Activated T-cell treated with anti-CD3 and anti-CD28 coated beads for 24 hours (primary cell): Measurements from ENCODE around the gene OLFML1.

ENCODE experiments used
- DNase-seq: peaks from one replicate; pipeline ENCODE4 v3.0.0-alpha.2; 2020; ENCODE audit warnings: low read depth

The OLFML1 gene

DNA sequence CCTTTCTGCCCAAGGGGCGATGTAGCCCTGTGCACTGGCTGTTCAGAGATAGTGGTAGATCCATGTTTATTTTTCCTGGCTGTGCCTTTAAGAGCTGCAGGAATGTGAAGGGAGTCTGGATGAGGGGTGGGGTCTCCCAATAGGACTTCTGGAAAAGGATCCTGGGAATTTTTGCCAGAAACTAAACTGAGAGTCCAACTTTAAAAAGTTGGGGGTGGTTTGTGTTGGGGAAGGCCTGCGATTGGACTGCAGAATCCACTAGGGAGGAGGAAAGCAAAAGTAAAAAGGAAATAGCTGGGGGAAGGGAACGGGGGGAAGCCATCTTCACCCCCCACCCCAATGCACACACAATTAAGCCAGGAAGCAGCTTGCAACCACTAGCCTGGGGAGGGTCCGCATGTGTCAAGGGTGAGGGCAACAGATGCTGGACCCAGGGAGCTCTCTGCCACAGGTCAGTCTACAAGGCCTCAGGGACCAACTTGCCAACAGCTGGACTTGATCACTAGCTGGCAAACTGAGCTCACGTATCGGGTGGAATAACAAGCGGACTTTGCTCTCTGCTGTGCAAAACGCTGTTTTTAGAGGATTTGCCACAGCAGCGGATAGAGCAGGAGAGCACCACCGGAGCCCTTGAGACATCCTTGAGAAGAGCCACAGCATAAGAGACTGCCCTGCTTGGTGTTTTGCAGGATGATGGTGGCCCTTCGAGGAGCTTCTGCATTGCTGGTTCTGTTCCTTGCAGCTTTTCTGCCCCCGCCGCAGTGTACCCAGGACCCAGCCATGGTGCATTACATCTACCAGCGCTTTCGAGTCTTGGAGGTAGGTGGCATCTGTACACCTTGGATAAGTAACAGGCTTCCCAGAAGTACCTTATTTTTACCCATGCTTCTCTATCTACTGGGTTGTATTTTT lies at the start of gene OLFML1:
Gene OLFML1 (plus strand): TSS at position 321 of the 912 bp plus-strand sequence. CDS start 370 bp downstream, at position 691.
- DNase-seq = no peak

DNA sequence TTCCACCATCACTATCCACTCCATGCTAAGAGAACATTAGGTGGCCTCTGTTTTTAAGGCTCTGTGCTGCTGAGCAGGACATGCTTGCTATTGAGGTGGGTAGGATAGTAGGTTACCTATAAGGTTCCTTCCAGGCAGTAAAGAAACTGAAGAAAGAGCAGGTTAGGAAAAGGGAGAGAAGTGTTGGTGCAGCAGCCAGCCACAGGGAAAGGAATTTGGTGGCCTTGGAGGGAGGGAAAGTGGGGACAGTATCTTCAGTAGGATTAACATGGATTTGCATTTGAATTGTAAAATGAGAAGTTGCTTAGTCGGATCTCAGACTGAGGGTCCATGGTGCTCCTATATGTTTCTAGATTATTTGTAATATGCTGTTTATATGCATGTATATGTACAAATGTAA lies 49.2 kb upstream of the OLFML1 start:
- DNase-seq = no peak

DNA sequence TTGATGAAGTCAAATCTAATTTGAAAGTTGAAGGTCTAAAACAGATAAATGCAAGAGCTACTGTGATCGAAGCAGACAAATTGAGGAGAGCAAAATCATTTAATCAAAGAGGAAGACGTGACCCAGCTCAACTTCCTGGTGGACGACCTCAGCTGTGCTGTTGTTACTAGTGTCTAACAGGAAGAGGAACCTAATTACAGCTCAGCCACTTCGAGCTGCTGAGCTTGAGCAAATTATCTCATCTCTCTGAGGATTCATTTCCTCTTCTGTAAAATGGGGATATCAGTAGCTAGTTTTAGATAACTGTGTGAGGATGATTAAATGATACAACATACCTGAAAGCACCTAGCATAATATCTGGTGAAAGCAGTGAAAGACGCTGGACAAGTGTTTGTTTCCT lies 48.6 kb upstream of the OLFML1 start:
- DNase-seq = no peak

DNA sequence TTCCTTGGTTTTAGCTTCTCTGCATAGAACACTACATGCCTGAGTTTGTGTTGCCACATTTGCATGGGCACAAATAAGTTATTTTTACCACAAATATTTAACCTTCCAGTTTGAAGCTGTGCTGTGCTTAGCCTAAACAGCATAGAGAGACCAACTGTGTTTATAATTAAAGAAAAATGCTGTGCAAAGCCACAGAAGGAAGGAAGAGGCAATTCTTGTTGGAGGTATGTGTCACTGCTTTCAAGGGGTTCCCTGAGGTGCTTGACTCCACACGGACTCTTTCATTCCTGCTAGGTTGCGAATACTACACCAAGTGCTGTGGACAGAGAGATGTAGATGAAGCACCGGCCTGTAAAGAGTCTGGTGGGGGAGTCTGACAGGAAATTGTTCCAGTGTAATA lies 47.6 kb upstream of the OLFML1 start:
- no peak for DNase-seq

DNA sequence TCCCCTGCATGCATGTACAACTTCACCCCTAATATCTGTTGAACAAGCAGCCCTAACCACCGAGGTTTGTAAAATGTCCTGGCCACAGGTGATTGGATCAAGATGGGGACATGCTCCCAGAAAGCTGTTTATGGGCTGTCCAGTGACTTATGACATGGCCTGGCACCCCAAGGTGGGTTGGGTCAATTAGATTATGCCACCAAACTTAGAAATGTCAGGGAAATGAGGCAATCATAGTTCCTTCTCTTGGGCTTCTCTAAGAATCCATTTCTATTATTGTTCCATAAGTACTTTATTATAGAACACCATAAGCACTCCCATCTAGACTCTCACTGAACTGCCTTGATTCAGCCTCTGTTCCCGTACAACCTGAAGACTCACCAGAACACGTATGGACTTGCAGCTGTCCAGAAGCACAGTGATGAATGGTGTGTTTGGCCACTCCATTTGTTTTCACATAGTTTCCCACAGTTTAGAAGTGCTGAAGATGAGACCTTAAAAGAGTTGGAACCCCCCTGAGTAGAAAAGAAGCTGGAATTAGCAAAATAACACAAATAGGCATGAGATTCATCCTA lies 45.5 kb upstream of the OLFML1 start:
- no peak for DNase-seq

DNA sequence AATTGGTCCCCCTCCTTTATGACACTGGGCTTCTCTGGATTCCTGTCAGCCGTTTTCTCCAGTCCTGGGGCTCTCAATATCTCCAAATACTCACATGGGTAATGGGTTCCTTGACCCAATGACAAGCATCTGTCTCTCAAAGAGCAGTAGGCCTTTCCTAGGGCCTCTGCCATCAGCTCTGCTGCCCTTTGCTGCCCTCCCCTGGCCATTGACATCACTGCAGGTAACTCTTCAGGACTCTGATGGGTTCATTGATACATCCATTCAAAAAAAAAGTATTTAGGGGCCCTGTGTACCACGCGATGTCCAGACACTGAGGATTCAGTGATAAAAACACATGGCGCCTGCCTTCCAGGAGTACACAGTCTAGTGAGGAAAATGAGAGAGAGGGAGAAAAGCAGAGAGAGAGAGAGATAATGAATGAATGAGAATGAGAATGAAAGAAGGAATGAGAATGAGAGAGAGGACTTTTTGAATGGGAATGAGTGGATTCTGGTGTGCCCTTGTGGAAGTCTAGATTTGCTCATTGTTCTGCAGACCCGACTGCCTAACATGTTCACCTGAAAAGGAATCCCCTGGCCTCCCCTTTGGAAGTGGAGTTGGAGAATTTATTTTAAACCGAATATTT lies 42.6 kb upstream of the OLFML1 start:
- DNase-seq = peak; percentile 65

DNA sequence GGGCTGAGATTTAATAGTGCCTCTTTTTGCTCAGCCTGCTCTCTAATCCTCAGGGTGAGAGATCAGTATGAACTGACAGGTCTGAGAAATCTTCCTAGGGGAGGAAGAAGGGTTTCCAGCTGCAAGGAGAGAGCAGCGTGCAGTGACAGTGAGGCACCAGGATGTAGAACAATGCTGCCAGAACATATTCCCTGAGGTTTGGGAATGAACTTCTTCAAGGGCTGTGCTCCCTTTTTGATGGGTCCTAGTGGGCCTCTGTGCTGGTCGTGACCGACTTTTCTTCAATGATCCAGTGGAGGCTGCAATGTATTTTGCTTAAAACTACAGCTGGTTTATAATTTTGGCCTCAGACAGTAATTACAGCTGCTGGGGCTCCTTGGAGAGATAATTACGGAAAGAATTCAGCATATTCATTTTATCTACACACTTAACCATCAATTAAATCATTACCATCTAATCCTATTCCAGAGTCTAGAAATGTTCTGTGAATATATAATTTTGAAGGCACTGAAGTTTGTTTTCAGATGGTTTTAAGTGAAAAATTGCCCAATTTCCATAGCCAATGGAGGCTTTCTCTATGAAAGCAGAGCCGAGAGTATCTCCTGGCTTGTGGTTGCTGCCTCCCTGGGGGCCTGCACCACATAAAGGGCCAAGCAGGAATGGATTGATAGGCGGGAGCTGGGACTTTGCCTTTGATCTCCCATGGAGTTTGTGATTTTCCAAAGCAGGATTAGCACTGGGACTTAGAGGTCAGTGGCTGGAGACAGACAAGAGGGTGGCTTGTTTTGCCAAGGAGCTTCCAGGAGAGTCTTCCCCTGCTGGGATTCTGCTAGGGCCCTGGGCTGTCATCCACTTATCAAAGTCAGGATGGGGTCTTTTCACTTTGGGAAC lies 41.0 kb upstream of the OLFML1 start:
- no peak for DNase-seq

DNA sequence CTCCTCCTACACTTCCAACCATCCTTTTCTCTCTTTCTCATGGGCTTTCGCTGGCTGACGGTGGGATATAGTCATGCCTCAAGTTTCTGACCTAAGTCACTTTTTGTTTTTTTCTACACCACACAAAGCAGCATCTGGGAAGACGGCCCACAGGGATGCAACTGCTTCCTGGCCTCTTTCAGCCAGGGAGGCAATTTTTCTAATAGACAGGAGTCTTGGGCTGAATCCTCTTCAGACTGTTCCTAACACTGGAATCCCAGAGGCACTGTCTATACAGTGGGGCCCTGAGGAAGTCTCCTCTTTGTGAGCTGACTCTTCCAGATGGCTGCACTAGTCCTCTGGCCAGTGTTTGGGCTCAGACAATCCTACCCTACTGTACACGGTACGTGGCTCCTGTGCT lies 39.7 kb upstream of the OLFML1 start:
- DNase-seq = no peak

DNA sequence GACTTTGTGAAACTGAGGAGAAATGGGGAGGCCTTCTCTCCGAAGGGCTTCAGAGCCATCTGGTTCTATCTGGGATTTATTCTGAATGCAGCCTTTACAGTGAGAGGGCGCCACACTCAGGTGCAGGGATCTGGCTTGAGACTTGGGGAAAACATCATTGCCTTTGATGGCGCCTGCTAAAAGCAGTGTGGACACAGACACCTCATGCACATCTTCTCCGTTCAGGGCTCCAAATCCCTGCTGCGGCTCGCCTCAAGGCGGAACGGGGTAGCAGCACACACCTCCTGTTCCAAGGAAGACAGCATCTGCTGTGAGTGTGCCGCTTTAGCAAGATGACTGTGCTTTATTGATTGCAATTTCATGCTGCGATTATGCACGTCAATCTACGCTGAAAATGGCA lies 37.1 kb upstream of the OLFML1 start:
- DNase-seq = no peak

DNA sequence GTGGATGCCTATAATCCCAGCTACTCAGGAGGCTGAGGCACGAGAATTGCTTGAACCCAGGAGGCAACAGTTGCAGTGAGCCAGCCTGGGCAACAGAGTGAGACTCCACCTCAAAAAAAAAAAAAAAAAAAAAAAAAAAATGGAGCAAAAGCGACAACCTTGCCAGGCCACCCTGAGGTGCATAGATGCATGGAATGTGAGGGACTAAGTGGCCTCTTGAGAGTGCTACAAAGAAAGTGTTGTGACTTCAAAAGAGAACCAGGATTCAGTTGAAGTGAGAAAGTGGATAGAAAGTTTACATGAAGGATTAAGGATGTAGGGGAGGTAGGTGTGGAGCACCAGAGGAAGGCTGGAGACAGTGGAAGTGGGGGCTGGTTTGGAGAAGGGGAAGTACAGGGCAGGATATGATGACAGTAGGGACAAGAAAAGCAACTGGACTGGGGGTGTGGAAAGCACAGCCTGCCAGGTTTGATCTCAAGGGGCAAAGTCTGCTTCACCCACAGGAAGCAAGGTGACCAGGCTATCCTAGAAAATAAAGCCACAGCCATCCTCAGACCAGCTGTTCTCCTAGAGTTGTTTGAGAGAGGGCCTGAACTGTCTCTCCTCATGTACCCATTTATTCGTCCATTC lies 36.0 kb upstream of the OLFML1 start:
- DNase-seq = no peak

DNA sequence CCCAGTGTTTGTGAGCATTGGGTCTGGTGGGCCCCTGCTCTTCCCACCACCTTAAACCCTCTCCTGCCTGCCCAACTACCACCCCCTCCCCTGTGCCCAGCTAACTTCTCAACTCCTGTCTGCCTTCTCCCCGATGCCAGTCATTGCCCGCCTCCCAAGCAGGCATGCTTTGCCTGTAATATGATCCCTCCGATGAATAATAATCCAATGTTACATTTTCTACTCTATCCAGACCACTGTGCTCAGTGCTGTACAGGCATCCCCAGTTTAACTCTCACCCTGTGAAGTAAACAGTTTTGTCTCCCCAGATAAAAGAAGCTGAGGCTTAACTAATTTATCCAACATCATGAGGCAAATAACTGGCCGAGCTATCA lies 35.5 kb upstream of the OLFML1 start:
- DNase-seq = no peak

DNA sequence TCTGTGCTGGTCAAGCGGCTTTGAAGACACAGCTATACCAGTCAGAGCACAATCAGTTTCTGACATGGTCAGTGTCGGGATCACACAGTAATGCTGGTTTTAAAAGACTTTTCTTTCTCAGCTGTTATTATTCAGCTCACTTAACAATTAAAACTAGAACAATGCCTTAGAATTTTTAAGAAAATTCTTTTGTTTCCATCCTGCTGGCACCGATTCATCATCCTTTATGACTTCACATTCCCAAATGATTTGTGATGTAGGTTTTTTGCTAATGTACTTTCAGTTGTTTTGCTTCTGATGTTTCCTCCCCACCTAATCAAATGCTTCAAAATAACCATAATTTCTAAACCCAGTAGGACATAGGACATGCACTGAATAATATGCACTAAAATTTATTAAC lies 34.5 kb upstream of the OLFML1 start:
- DNase-seq = no peak

DNA sequence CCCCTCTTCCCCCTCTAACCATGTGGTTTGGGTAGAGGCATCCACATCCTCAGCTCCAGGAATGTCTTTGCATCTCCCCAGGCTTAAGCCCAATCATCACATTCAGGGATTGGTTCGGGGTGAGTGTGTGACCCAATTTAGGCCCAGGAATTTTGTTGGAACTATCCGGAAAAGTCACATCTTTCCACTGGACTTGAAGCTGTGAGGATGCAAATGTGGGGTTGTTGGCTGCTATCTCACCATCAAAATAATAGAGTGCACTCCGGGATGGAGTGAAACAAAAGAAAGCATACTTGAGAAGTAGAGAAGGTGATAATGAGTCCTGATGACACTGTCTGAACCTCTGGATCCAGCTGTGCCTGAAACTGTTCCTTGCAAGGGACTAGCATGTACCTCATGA lies 33.8 kb upstream of the OLFML1 start:
- DNase-seq = no peak

DNA sequence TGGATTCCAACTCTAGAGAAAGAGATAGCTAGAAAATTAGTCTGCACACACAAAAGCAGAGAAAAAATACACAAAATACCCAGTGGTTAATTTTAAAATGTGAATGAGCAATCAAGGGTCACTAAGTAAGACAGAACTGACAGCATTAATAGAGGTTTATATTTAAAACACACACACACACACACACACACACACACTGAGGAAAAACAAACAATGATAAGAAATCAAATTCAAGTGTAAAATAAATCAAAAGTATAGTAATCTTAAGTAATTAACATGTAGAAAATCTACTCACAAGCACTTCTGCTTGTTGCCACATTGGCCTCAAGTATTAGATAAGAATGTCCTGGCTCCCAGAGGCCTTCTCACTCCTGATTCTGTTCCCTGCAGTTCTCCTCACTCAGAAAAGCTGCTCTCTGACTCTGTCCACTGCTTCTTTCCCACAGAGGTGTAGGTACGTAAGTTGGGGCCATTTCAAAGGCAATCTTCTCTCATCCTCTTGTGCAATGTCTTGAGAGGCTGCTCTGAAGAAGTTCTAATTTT lies 33.3 kb upstream of the OLFML1 start:
- no peak for DNase-seq

DNA sequence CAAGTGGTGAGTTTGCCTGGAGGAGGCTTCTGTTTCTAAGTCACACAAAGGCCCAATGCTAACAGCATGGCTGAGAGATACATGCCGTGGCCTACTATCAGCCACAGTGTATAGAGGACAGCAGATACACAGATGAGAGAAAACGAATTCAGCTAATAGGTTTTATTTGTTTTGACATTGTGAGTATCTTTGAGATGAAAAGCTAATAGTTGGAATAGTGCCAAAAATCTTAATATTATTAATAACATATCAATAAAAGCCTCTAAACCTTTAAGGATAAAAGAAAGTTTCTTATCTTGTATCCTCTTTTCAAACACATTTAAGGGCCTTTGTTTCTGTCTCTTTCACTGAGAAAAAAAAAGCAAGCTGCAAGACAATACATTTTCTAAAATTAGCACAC lies 30.5 kb upstream of the OLFML1 start:
- no peak for DNase-seq

DNA sequence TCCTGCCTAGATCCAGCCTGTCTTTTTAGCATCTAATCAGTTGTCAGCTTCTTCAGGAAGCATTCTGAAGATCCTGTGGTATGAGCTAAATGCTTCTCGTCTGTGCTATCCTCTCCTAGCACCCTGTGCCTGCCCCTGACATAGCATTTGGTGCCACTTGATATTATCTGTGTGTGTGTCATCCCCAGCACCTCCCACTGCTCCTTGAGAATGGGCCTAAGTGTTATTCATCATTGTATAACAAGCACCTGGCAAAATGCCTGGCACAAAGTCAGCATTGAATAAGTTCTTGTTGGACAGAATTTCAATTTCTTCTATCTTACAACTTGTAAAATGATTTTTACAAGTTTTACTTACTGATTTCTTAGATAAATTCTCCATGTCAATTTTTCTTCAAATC lies 28.1 kb upstream of the OLFML1 start:
- DNase-seq = no peak

DNA sequence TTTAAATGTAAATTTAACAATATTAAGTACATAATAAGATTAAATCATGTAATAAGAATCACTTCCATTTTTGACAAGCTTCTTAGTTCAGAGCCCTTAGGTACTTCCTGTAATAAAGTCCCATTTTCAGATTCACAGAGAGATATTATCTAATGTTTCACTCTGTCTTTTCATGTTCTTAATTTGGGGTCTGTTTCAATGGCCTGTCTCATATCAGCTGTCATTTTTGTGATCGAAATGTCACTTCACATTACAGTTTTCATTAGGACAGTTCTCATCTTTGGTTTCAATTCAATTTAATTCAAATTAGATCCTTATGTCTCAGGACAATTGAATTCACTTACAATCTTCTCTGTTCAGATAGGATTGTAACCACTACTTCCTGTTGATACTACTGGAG lies 22.6 kb upstream of the OLFML1 start:
- DNase-seq = no peak

DNA sequence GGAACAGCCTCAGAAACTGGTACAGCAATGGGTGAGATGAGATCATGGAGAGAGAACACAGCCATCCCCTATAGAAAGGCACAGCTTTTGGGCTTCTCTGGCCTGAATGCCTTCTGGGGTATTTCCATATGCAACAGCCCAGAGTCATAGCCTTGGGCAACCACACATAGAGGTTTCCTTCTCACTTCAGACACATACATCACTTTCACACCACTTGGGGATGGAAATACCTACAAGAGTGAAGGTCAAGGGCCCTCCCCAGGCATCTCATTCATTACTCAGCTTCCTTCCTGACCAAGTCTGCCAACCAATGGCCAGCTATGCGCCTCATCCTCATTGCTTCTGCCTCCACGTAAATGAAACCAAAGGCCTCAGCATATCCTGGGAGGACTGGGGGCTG lies 17.7 kb upstream of the OLFML1 start:
- no peak for DNase-seq

DNA sequence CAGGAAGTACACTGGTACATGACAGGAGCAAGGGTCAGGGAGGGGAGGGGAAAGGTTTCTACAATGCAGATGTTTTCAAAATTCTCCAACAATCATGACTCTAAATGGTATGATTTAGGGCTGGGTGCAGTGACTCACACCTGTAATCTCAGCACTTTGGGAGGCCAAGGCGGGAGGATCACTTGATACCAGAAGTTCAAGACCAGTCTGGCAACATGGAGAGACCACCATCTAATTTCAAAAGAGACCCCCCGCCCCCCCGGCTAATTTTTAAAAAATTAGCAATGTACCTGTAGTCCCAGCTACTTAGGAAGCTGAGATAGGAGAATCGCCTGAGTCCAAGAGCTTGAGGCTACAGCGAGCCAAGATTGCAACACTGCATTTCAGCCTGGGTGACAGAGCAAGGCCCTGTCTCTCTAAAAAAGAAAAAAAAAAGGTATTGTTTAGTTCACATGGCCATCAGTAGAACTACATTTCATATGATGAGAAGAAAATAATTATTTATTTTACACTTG lies 15.9 kb upstream of the OLFML1 start:
- DNase-seq = no peak

DNA sequence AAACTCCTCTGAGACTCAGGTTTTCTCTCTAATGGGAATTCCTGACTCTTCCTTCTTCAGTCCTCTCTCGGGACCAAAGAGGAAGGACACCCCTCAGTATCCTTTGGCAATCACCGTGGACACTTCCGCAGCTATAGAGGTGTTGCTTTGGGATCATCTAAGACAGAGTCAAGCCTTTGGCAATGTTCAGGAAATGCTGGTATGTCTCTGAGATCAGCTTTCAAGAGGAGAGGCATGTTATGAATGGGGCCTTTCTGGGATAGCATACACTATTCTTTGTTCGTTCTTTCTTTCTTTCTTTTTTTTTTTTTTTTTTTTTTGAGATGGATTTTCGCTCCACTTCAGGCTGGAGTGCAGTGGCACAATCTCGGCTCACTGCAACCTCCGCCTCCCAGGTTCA lies 14.2 kb upstream of the OLFML1 start:
- no peak for DNase-seq

DNA sequence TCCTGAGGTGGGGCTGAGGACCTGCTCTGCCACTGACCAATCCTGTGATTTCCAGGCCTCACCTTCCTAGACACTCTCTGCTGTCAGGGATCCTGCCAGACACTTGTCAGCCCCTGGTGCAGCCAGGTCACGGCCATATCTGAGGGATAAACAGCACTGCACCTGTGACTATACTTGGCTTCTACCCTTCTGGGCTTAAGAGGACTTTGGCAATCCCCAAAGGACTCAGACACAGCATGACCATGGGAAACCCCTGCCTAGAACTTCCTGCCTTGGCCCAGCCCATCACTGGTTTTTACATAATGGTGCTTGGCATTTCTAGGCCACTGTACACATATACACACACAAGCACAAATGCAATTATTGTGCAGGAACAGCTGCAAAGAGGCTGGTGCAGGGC lies 11.6 kb upstream of the OLFML1 start:
- DNase-seq = no peak
